NCI-H1092 treated with DMSO at 0.1 percent for 48 hours (cell line): ENCODE data around the gene LRFN4.

ENCODE experiments used
- DNase-seq: peaks from one replicate; lab custom pipeline; 2025; lab: John Stamatoyannopoulos, UW

LRFN4 gene

DNA sequence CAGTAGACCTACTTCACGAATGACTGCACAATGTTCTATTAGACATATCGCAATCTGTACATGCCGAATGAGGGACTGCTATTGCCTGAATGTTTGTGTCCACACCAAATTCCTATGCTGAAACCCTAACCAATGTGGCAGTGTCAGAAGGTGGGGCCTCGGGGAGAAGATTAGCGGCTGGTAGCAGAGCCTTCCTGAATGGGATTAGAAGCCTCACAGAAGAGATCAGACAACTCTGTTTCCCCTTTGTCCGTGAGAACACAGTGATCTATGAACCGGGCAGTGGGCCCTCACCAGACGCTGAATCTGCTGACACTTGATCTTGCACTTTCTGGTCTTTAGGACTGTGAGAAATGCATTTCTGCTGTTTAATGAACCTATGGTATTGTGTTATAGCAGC lies 33.1 kb downstream of the LRFN4 start:
- no peak for DNase-seq

DNA sequence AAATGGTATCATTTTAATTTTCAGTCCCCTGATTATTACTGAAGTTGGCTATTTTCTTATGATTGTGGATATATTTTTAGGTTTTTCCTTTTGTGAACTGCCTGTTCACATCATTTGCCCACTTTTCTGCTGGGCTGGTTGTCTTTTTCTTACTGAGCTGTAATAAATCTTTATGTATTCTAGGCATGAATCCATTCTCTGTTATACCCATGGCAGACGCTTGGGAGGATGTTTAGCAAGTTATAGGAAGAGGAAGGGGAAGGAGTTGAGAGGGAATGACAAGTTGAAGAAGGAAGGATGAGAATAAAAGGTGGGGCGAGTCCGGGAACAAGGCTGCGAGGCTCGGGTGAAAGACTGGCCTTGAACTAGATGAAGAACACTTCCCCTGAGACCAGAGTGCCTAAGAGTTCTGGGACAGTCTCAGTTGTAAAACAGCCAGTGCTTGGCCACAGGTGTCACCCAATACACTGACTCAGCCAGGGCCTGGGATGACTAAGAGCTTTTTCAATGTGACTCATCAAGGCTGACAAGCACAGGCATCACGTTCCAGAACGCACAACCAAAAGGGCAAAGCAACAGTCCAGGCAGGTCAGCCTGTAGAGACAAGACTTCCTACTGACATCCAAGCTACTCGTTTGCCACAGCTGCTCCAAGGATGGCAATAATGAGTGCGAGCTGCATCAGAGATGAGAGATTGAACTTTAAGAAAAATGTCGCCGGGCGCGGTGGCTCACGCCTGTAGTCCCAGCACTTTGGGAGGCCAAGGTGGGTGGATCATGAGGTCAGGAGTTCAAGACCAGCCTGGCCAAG lies 35.2 kb downstream of the LRFN4 start:
- no peak for DNase-seq

DNA sequence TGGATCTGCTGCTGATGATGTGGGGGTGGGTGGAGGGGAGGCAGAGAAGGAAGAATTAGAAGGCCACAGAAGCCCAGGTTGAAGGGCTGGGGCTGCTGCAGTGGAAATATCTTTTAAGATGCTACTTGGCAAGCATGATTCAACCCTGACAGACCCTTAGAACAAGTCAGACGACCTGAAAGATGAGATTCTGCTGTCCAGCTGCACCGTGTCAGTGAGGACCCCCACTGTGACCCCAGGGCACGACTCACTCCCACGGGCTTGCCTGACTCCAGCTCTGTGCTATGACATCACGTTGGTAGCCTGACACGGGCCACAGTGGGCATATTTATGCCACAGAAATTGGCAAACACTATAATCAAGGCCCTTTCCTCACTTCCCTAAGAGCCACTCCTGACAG lies 36.0 kb downstream of the LRFN4 start:
- no peak for DNase-seq

- DNase-seq = peak; percentile 44
Observed at GRCh38 chr11:66894141-66894540, 37.3 kb downstream of the LRFN4 start.

- DNase-seq = no peak
Observed at GRCh38 chr11:66901964-66902390, 45.1 kb downstream of the LRFN4 start.

DNA sequence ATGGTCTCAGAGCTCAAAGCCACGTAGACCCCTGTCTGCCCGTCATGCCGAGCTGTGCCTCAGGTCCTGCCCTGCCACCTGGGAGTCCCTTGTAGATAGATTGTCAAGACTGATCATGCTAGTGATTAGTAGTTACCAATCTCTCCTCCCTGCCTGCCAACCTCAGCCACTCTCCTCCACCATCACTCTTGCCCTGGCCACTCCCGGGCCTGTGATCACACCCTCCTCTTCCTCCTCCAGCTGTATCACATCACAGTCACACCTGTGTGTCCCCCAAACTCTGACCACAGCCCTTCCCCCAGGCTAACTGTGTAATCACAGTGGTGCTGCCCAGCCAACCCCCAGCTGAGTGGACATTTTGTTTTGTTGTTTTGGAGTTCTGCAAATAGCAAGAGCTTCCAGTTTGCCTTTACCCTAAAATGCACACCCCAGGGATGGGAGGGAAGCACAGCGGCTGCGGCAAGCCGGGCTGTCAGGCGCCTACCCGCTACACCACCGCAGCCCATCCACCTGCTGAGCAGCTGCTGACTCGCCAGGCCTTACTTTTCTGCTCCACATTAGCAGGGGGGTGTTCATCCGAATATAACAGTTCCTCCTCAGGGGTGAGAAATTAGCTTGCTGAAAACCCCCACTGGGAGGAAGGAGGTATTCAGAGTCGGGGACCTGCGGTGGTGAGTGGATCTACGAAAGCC lies 45.8 kb downstream of the LRFN4 start:
- DNase-seq = no peak

GRCh38 chr11:66904055-66904454 lies 47.2 kb downstream of the LRFN4 start:
- DNase-seq = no peak

DNA sequence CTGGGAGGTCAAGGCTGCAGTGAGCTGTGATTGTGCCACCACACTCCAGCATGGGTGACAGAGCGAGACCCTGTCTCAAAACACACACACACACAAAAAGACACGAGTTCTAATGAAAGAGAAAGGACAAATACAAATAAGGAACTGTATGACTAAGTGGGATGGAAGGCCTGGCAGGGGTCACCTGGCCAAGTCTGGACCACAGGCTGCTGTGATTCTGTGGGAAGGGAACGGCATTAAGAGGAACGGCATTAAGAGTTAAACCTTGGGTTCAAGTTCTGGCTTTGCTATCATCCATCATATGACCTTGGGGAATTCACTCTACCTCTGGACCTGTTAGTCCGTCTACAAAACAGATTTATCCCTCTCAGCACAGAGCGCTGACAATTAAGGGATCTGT lies 47.7 kb downstream of the LRFN4 start:
- DNase-seq = no peak

- DNase-seq = no peak
Observed at GRCh38 chr11:66904981-66905521, 48.2 kb downstream of the LRFN4 start.

DNA sequence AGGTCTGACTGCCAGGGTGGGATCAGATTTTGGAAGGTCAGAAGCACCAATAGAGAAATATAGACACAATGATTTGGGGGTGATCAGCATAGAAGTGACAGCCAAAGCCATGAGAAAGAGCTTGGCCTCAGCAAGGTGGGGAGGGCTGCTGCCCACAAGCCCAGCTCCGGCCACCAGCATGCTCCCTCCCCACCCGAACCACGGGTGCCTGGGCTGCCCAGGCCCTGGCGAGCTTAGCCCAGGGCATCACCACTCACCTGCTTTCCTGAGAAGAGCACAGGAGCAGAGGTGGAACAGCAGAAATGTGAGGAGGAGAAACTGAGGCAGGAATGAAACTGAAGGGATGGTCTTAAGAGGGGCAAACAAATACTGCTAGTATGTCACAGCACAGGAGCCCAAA lies 48.8 kb downstream of the LRFN4 start:
- no peak for DNase-seq

DNA sequence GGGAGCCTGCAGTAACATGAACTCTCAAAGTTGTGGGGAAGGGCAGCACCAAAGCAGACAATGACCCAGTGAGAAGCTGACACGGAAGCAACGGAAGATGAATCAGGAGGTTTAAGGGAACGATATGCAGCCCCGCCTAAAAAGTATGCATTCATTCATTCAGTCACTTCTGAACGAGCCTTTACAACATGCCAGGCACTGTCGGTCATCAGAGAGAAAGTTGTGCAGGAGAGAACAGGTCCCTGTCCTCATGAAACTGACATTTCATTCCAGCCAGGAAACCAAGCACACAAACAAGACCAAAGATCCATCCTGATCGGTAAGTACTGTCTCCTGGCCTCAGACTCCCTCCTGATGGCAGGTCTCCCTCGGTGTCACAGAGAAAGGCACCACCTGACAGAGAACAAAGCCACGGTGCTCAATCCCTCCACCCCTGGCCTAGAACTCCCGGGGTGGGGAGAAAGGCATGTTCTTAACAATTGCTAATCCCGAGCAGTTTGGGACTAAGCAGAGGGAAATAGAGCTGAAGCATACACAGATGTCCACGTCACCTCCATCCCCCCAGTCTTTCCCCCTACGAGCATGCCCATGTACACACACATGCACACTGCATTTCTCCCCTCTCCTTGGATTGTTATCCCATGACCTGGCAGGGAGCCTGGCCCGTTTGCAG lies 49.3 kb downstream of the LRFN4 start:
- peak; percentile 32 for DNase-seq

GRCh38 chr11:66907751-66908630 lies 51.1 kb downstream of the LRFN4 start:
- no peak for DNase-seq

GRCh38 chr11:66909181-66909580 lies 52.3 kb downstream of the LRFN4 start:
- no peak for DNase-seq

- no peak for DNase-seq
Observed at GRCh38 chr11:66910016-66910415, 53.2 kb downstream of the LRFN4 start.
